HG02798 (cell line): Measurements from ENCODE around the gene EPDR1.

ENCODE experiments used
- ATAC-seq: cut with Tn5 transposase; IDR thresholded peaks from one replicate; pipeline ENCODE4 v1.9.1; 2021; ENCODE audit warnings: mild to moderate bottlenecking; ENCODE audit not compliant: unreplicated experiment, poor library complexity

Gene EPDR1

DNA sequence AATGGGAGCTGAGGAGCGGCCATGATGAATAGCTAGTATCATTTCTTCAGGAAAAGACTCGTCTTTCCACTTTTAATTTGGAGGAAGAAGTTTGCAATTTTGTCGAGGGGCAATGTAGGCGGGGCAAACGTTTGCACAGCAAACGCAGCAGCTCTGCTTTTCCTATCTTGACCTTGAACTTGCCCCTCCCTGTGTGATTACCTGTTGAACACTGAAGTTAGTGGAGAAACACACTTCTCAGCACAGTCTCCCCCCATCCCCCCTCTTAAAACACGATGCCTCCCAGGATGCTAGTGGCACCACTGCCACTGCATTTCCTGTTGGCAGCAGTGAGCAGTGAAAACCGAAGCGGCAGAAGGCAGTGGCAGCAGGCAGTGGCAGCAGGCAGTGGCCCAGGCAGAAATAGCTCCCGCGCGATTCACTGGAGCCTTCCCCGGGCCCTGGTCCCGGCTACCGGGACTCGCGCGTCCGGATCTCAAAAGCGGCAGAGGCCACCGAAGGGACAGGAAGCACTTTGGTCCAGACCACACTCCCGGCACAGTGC, at the start of gene EPDR1:
Gene EPDR1 (plus strand): TSS at position 336 of the 544 bp plus-strand sequence. CDS start 300 bp downstream, outside the sequence.
- peak; percentile 43 for ATAC-seq

DNA sequence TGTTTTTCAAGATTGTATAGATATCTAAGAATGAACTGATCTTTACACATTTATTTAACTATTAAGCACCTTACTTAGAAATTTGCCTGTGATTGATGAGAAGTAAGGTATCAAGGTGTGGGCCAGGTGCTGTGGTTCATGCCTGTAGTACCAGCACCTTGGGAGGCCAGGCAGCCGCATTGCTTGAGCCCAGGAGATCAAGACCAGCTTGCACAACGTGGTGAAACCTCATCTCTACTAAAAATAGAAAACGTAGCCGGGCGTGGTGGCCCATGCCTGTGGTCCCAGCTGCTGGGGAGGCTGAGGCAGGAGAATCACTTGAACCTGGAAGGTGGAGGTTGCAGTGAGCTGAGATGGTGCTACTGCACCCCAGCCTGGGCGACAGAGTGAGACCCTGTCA, 38.4 kb upstream of the EPDR1 start:
- ATAC-seq = no peak

- no peak for ATAC-seq
Observed at GRCh38 chr7:37893359-37893758, 27.1 kb upstream of the EPDR1 start.

DNA sequence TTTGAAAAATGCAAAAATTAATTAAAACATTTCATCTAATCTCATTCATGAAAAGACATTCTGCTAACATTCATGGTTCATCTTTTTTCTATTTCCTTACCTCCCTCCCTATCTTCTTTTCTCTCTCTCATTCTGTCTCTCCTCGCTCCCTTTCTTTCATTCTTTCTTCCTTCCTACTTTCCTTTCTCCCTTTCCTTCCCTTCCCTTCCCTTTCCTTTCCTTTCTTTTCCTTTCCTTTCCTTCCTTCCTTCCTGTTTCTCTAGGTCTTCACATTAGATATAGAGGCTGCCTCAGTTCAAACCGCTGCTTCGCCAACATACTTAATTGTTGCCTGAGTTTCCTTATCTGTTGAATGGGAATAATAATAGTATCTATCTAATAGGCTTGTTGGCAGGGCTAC, 25.8 kb upstream of the EPDR1 start:
- no peak for ATAC-seq

GRCh38 chr7:37899712-37900247, 20.7 kb upstream of the EPDR1 start:
- ATAC-seq = no peak

DNA sequence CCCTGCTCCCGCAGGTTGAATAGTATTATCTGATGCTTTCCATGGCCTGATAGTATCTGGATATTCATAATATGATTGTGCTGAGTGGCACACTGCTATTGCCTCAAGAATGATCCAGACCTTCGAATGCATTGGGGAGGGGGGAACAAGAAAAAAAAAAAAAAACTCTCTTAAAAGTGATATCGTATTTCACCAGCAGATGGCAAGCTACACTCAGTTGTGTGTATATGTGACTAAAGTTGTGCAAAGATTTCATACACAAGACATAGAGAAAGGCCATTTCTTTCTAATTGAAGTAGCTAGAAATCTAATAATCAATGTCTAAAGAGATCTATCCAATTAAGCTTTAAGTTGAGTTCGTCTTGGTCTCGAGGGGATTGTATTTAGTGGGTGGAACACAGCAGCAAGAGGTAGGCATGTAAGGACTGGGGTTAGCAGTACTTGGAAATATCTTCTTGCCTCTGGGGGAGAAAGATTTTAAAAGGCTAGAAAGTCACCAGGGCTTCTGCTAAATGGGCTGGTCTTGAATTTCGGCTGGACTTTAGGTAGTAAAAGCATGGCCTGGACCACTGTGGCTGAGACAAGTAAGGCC, 19.1 kb upstream of the EPDR1 start:
- ATAC-seq = no peak

GRCh38 chr7:37901890-37902524, 18.4 kb upstream of the EPDR1 start:
- no peak for ATAC-seq

DNA sequence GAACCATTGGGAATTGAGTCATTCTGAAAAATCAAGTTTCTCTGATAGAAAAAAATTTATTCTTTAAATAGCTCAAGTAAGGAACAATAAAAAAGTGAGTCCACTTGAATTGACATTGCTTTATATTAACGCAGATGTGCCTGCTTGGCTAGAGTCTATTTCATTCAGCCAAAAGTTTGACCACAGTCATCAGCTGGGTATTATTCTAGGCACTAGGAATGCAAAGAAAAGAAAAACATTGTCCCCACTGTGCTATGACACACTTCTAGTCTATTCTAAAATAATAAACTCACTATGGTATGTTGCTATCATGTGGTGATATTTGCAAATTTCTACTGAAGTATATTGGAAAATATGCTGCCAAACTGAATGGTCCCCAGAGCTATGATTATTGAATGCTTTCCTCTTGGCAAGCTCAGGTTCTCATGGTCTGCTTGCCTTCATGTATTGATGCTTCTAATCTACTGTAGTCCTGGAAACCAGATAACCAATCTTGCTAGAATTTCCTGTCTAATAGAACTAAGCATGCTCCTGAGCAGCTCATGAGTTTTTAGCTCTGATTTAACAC, 12.1 kb upstream of the EPDR1 start:
- no peak for ATAC-seq

- ATAC-seq = no peak
Observed at GRCh38 chr7:37912756-37913155, 7.7 kb upstream of the EPDR1 start.

DNA sequence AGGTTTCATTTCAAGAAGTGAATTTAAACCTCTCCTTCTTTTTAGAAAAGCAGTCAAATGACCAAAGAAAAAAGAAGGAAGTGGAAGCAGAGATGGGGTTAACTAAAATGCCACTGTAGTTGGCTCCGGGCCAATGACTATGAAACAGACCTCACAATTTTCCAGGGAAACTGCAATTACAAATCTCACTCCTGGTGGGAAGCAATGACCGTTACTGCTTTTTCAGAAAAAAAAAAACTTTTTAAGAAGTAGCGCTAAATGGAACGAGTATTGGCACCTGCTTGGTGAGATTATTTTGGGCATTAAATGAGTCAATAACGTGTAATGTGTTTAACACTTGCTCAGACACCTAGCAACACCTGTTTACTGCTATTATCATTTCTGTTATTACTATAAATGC, 5.0 kb upstream of the EPDR1 start:
- peak; percentile 33 for ATAC-seq

- ATAC-seq = no peak
Observed at GRCh38 chr7:37916017-37916672, 4.3 kb upstream of the EPDR1 start.

- peak; percentile 43 for ATAC-seq
Observed at GRCh38 chr7:37916673-37917660, 3.5 kb upstream of the EPDR1 start, which contains the start of gene SFRP4. Gene SFRP4, minus strand, starts transcription at chr7:37916817. Its CDS starts 280 bp downstream, at chr7:37916537.

GRCh38 chr7:37918526-37918925, 1.9 kb upstream of the EPDR1 start:
- ATAC-seq = no peak

- ATAC-seq = peak; percentile 57
Observed at GRCh38 chr7:37920849-37921805, 687 bp downstream of the EPDR1 start.

DNA sequence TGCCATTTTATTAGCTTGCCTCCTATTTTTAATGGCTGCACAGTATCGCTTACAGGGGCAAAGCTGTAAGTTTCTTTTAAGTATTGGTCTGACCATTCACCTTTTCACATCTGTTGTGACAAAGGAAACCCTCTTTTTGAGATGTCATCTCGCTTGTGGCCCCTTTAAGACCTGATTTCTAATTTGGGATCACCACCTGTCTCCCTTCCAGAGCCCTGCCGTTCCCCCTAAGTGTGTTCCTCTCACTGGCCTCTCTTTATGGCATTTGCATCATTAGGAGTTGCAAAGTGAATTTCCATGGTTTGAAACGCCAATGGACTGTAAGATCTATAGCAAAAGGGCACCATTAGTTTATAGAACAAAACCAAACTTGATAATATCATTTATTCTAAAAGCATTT, 1.4 kb downstream of the EPDR1 start:
- no peak for ATAC-seq

- no peak for ATAC-seq
Observed at GRCh38 chr7:37923996-37924395, 3.6 kb downstream of the EPDR1 start.

DNA sequence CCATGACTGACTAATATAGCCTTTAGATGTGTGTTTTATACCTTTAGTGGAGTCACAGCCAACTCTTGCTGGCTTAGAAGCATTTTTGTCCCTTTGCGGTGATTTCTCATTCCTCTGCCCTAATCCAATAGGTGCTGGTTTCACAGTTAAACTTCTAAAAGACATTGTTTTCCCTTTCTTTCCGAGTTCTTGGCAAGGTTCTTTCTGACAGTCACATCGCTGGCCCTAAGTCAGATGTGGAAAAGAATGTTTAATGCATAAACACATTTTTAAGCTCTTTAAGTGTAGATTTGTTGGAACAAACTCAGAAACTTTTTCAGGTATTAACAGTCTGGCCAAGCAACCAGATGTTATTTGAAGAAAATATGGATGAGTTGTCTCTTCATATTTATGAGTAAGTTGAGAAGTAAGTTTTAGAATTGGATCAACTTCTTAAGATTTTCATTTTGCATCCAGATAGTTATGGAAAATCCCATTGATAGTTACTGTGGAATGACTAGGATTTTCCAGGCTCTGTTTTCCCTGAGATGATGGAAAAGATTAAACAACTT, 4.1 kb downstream of the EPDR1 start:
- no peak for ATAC-seq

DNA sequence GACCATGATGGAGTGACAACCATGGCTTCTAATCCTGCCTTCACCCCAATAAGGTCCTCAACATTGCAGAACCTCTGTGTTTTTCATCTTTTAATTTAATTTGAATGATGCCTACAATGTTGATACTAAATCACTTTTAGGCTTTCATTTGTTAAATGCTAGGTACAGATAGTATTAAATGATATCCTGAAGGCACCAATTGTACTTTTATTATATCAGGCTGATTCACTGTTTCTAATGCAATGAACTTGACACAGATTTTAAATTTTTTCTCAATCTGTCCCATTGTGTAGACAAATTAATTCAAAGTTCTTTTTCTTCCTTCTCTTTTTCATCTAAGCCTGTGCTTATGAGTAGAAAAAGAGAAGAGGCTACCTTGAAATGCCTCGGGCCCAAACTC, 5.2 kb downstream of the EPDR1 start:
- no peak for ATAC-seq
